HL-60 (cell line): Measurements from ENCODE around the gene FBN1.

ENCODE experiments used
- POLR2AphosphoS5 ChIP-seq: IDR thresholded peaks from 2 replicates; pipeline ENCODE4 v1.6.1; 2012; ENCODE audit warnings: low read depth
- SPI1 ChIP-seq: IDR thresholded peaks from 2 replicates; pipeline ENCODE4 v1.6.1; 2012; ENCODE audit warnings: low read depth, mild to moderate bottlenecking, borderline replicate concordance
- TF ChIP-seq, protein P1 (sequence below): IDR thresholded peaks from one replicate; pipeline ENCODE4 v1.5.1; 2011; ENCODE audit warnings: low read length, control low read depth, inconsistent platforms; ENCODE audit not compliant: insufficient read depth
- TF ChIP-seq, protein P2 (sequence below): IDR thresholded peaks from 2 replicates; pipeline ENCODE4 v1.6.1; 2012; ENCODE audit warnings: low read depth; ENCODE audit not compliant: insufficient replicate concordance

DNA sequence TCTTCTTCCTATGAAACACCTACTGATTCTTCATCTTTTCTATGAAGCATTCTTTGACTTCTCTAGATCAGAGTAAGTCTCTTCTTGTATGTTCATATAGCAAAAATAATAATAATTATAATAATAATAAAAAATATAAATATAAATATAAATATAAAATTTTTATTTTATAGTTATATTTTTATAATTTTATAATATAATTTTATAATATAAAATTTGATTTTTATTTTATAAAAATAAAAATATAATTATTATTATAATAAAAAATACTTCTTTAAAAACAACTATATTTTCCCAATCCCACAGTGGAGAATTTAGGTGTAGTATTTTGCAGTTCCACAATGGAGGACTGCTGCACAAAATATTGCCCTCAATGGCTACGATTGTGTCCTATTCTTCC, 279.9 kb downstream of the FBN1 start:
- TF ChIP-seq, protein P1, sequence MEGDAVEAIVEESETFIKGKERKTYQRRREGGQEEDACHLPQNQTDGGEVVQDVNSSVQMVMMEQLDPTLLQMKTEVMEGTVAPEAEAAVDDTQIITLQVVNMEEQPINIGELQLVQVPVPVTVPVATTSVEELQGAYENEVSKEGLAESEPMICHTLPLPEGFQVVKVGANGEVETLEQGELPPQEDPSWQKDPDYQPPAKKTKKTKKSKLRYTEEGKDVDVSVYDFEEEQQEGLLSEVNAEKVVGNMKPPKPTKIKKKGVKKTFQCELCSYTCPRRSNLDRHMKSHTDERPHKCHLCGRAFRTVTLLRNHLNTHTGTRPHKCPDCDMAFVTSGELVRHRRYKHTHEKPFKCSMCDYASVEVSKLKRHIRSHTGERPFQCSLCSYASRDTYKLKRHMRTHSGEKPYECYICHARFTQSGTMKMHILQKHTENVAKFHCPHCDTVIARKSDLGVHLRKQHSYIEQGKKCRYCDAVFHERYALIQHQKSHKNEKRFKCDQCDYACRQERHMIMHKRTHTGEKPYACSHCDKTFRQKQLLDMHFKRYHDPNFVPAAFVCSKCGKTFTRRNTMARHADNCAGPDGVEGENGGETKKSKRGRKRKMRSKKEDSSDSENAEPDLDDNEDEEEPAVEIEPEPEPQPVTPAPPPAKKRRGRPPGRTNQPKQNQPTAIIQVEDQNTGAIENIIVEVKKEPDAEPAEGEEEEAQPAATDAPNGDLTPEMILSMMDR = no peak
- no peak for TF ChIP-seq POLR2AphosphoS5
- TF ChIP-seq SPI1 = no peak
- TF ChIP-seq, protein P2, sequence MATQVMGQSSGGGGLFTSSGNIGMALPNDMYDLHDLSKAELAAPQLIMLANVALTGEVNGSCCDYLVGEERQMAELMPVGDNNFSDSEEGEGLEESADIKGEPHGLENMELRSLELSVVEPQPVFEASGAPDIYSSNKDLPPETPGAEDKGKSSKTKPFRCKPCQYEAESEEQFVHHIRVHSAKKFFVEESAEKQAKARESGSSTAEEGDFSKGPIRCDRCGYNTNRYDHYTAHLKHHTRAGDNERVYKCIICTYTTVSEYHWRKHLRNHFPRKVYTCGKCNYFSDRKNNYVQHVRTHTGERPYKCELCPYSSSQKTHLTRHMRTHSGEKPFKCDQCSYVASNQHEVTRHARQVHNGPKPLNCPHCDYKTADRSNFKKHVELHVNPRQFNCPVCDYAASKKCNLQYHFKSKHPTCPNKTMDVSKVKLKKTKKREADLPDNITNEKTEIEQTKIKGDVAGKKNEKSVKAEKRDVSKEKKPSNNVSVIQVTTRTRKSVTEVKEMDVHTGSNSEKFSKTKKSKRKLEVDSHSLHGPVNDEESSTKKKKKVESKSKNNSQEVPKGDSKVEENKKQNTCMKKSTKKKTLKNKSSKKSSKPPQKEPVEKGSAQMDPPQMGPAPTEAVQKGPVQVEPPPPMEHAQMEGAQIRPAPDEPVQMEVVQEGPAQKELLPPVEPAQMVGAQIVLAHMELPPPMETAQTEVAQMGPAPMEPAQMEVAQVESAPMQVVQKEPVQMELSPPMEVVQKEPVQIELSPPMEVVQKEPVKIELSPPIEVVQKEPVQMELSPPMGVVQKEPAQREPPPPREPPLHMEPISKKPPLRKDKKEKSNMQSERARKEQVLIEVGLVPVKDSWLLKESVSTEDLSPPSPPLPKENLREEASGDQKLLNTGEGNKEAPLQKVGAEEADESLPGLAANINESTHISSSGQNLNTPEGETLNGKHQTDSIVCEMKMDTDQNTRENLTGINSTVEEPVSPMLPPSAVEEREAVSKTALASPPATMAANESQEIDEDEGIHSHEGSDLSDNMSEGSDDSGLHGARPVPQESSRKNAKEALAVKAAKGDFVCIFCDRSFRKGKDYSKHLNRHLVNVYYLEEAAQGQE = no peak
